ENCODE measurements around the gene JAK3. TPM values are rescaled to one million over a fixed set of nuclear protein-coding genes. Genes with fewer than 3 reads are reported as not detected.

Gene JAK3
- total and polyA plus RNA-seq, 2 of the 4 experiments (the other 2 are of a cell fraction), result 0.36 to 1.5 TPM

DNA sequence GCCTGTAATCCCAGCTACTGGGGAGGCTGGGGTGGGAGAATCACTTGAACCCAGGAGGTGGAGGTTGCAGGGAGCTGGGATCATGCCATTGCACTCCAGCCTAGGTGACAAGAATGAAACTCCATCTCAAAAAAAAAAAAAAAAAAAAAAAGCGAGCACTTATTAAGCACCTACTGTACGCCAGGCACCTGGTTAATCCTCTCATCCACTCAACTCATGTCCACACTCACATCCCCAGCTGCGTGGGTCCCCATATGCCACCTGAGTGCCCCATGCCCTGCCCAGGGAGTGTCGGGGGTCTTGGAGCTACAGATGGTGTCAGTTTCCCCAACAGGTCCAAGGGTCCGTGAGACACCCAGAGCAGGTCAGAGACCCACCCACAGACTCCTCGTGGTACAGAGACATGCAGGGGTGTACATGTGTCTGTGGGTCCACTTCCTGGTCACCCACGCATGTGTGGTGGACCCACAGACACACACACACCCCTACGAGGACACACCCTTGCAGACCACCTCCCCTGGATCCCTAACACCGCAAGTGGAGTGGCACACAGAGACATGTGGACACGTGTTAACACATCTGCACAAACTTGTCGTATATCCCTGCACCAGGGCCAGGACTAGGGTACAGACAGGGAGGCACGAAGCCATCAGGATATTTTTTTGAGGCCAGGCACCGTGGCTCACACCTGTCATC, 30.0 kb downstream of the JAK3 start:
- H3K9me3 ChIP-seq (ENCODE audit: control insufficient read depth, insufficient read depth, low read length), result no peaks in the 10 kb centered on the region
- no peak overlapping the region for H2BK15ac ChIP-seq (ENCODE audit: low read depth, low read length)
- DNase-seq (no peak), ATAC-seq (ENCODE audit: low read depth) (no peak)
- no peak overlapping the region for H4K8ac ChIP-seq (ENCODE audit: low read depth in 2 of 2, low read length in 2 of 2)
- no peak overlapping the region for H2AK9ac ChIP-seq (replicated peaks; ENCODE audit: low read depth, low read length, poor library complexity)
- TF ChIP-seq SMC3 (IDR thresholded peaks at IDR 0.05; ENCODE audit: low read depth, low read length) (no peak), RFX5 (IDR thresholded peaks at IDR 0.05; ENCODE audit: low read depth, low read length) (no peak), MXI1 (IDR thresholded peaks at IDR 0.05; ENCODE audit: borderline replicate concordance, low read depth, low read length) (no peak)
- H3K9me1 ChIP-seq (ENCODE audit: insufficient read depth, low read length), result no peaks in the 10 kb centered on the region
- no peak overlapping the region for H3K56ac ChIP-seq (ENCODE audit: extremely low read depth, insufficient read depth, low read length)
- no peak overlapping the region for H4K5ac ChIP-seq (ENCODE audit: low read depth, low read length)
- peaks cover 15% of the 10 kb centered on the region for H3K27me3 ChIP-seq (ENCODE audit: control insufficient read depth, insufficient read depth, low read length)
- no peak overlapping the region for H2BK20ac ChIP-seq (ENCODE audit: low read depth, low read length)
- H3K23ac ChIP-seq (ENCODE audit: low read depth, low read length), result no peak overlapping the region
- H2BK120ac ChIP-seq (ENCODE audit: low read depth, low read length), result no peak overlapping the region
- no peak overlapping the region for H2AK5ac ChIP-seq (ENCODE audit: low read depth, low read length)
- H3K4ac ChIP-seq (ENCODE audit: low read depth, low read length), result no peak overlapping the region
- BruUV-seq (replicated peaks), result no TSS peak
- ChIA-PET CTCF (interaction anchor here (0.6 kb wide), 1 partner anchor 212 kb away, joined by 5 read pairs; no protein-coding TSS in a partner anchor), POLR2A (ENCODE audit: unreplicated experiment) (no interaction called here)
- H3K79me1 ChIP-seq (ENCODE audit: low read depth in 1 of 2, low read length in 2 of 2), result no peaks in the 10 kb centered on the region
- no peaks in the 10 kb centered on the region for H4K20me1 ChIP-seq (ENCODE audit: insufficient read depth, low read length)
- H3K9ac ChIP-seq (ENCODE audit: low read depth, low read length), result no peak overlapping the region
- H3K36me3 ChIP-seq (ENCODE audit: control insufficient read depth, insufficient read depth, low read length), result no peaks in the 10 kb centered on the region
- in situ Hi-C loops (cut with MboI; ENCODE audit: low sequenced_read_pairs), result no loop called here
- H3K4me3 ChIP-seq (ENCODE audit: insufficient read depth, low read depth, low read length), result no peak overlapping the region
- H3K4me2 ChIP-seq (ENCODE audit: low read depth, low read length), result no peak overlapping the region
- 47% methylated on average over 4 of the region's 13 CpGs; no CpG with 5 or more reads in 1 of the 2 experiments for WGBS, 2 experiments (ENCODE audit: extremely low coverage in 2 of 2, insufficient read length in 1 of 2)
- intact Hi-C loops (cut with micrococcal nuclease), result no loop called here
- H3K14ac ChIP-seq (replicated peaks; ENCODE audit: low read depth, low read length), result no peak overlapping the region
- no peak overlapping the region for H2BK5ac ChIP-seq (ENCODE audit: low read depth, low read length, poor library complexity, severe bottlenecking)
- dilution Hi-C loops (cut with HindIII; ENCODE audit: low sequenced_read_pairs, unreplicated experiment), result no loop called here
- no peak overlapping the region for H3K18ac ChIP-seq (ENCODE audit: low read depth, low read length)
- H3K27ac ChIP-seq (ENCODE audit: insufficient read depth, low read length), result no peak overlapping the region
- no peaks in the 10 kb centered on the region for H3K4me1 ChIP-seq (ENCODE audit: control insufficient read depth, insufficient read depth, low read length)
- H4K91ac ChIP-seq (ENCODE audit: insufficient read depth, low read depth, low read length), result no peak overlapping the region
- no peak overlapping the region for H2AFZ ChIP-seq (replicated peaks; ENCODE audit: low read length, poor library complexity)
